Prostate gland (tissue), 2 donors: ENCODE results near the gene RPS15.

Source experiments
- POLR2A ChIP-seq: fragments of 450-650 bp; IDR thresholded peaks from one replicate; pipeline ENCODE4 v1.6.1; 2016; ENCODE audit warnings: antibody characterized with exemption, mild to moderate bottlenecking
- POLR2AphosphoS5 ChIP-seq: sonication (generic); formaldehyde crosslinking; IDR thresholded peaks from one replicate; pipeline ENCODE4 v1.6.1; 2017; ENCODE audit warnings: antibody characterized with exemption
- TF ChIP-seq, protein P1 (sequence below), 4 experiments: fragments of 200-600 bp in 2 of 4; fragments of 450-650 bp in 2 of 4; sonication (generic) in 2 of 4; IDR thresholded peaks; 1 replicate in 3 of 4; 2 replicates in 1 of 4; pipeline ENCODE4 v1.5.1; 2016 to 2019; ENCODE audit warnings: antibody characterized with exemption in 4 of 4, mild to moderate bottlenecking in 2 of 4, moderate library complexity in 2 of 4

DNA sequence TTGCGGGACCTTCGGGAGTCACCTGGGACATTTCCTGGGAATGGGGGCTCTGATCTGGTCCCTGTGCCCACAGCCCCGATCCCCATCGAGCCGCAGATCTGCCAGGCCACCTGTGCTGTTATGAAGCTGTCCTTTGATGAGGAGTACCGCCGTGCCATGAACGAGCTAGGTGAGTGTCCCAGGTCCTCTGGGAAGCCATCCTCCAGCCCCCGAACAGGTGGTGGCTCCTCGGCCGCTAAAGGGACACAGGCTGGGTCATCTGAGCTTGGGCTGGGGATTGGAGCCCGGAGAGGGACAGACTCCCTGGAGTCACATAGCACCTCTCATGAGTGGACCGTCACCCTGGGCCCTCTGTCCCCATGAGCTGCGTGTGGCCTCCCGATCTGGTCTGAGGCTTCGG, 19.7 kb downstream of the RPS15 start:
- TF ChIP-seq POLR2A, result no peak
- TF ChIP-seq, protein P1, sequence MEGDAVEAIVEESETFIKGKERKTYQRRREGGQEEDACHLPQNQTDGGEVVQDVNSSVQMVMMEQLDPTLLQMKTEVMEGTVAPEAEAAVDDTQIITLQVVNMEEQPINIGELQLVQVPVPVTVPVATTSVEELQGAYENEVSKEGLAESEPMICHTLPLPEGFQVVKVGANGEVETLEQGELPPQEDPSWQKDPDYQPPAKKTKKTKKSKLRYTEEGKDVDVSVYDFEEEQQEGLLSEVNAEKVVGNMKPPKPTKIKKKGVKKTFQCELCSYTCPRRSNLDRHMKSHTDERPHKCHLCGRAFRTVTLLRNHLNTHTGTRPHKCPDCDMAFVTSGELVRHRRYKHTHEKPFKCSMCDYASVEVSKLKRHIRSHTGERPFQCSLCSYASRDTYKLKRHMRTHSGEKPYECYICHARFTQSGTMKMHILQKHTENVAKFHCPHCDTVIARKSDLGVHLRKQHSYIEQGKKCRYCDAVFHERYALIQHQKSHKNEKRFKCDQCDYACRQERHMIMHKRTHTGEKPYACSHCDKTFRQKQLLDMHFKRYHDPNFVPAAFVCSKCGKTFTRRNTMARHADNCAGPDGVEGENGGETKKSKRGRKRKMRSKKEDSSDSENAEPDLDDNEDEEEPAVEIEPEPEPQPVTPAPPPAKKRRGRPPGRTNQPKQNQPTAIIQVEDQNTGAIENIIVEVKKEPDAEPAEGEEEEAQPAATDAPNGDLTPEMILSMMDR (IDR thresholded peaks at IDR 0.05), result no peak
- TF ChIP-seq POLR2AphosphoS5, result no peak
